Measurements from ENCODE around the gene PTPRH.

DNA sequence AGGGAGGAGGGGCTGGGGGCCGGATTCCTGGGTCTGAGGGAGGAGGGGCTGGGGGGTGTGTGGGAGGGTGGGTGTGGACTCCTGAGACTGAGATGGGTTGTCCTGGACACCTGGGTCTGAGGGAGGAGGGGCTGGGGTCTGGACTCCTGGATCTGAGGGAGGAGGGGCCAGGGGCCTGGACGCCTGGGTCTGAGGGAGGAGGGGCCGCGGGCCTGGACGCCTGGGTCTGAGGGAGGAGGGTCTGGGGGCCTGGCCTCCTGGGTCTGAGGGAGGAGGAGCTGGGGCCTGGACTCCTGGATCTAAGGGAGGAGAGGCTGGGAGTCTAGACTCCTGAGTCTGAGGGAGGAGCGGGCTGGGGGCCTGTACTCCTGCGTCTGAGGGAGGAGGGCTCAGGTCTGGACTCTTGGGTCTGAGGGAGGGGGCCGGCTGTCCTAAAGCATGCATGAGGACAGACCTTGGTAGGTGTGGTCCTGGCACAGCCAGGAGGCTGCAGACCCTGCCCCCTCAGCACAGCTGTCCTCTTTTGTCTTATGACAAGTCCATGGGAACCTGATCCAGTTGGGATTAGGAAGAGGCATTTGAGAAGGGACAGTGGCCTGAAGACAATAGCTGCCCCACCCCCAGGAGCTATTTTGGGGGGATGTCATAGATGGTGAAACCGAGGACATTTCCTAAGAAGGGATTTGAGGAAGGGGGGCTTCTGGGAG lies 61.6 kb downstream of the PTPRH start:
- TF ChIP-seq POLR2A (IDR thresholded peaks at IDR 0.05), result no peak
- no peak for TF ChIP-seq CTCF (IDR thresholded peaks at IDR 0.05)

All from right lobe of liver (tissue), 4 donors.